ENCODE data around the gene NCAPG2. TPM values are rescaled to one million over a fixed set of nuclear protein-coding genes. Genes with fewer than 3 reads are reported as not detected.
A peak's percentile ranks its signal among the peaks of the same experiment; 100 is the strongest.

Gene NCAPG2
- total and polyA plus RNA-seq, 2 donors (not counting 1 experiment from before 2014, with no cell fraction given), result 10.9 to 18.7 TPM

- TF ChIP-seq CTCF (conservative IDR thresholded peaks at IDR 0.05 in 1 of 2, IDR thresholded peaks at IDR 0.05 in 1 of 2; ENCODE audit: low read depth in 1 of 2, low read length in 2 of 2), result no peak
- TF ChIP-seq EZH2 (IDR thresholded peaks at IDR 0.05; ENCODE audit: low read length, missing control alignments), result no peak
- Histone ChIP-seq H2AFZ (ENCODE audit: low read length) (no peak overlapping the region), H4K20me1 (ENCODE audit: control insufficient read depth, extremely low read depth, insufficient read depth, low read length) (no peaks in the 10 kb centered on the region), H3K27ac (ENCODE audit: insufficient read depth, low read length) (no peak overlapping the region), H3K79me2 (ENCODE audit: control insufficient read depth, insufficient read depth, low read length) (peaks cover 10% of the 10 kb centered on the region), H3K4me3 (replicated peaks in 1 of 4; ENCODE audit: control extremely low read depth in 1 of 4, insufficient read depth in 1 of 4, low read depth in 3 of 4, low read length in 4 of 4) (no peak overlapping the region), H3K4me1 (ENCODE audit: control insufficient read depth, extremely low read depth, insufficient read depth, low read length) (peaks cover 2% of the 10 kb centered on the region), H3K9me3 (ENCODE audit: control insufficient read depth, insufficient read depth, low read depth, low read length) (no peaks in the 10 kb centered on the region), H3K9ac (ENCODE audit: insufficient read depth, low read length) (no peak overlapping the region), H3K27me3 (ENCODE audit: control insufficient read depth, insufficient read depth, low read length) (no peaks in the 10 kb centered on the region), H3K36me3 (ENCODE audit: control insufficient read depth, insufficient read depth, low read length) (peaks cover 8% of the 10 kb centered on the region), H3K4me2 (ENCODE audit: extremely low read depth, insufficient read depth, low read length) (no peak overlapping the region)
- no peak for DNase-seq (ENCODE audit: low read depth in 2 of 2)
Measured at GRCh38 chr7:158689488-158689887, 15.1 kb downstream of the NCAPG2 start.

- DNase-seq (ENCODE audit: low read depth in 2 of 2), result no peak
- no peak overlapping the region for H3K27ac ChIP-seq (ENCODE audit: insufficient read depth, low read length)
- H3K9me3 ChIP-seq (ENCODE audit: control insufficient read depth, insufficient read depth, low read depth, low read length), result no peaks in the 10 kb centered on the region
- H4K20me1 ChIP-seq (ENCODE audit: control insufficient read depth, extremely low read depth, insufficient read depth, low read length), result no peaks in the 10 kb centered on the region
- no peaks in the 10 kb centered on the region for H3K27me3 ChIP-seq (ENCODE audit: control insufficient read depth, insufficient read depth, low read length)
- H3K4me3 ChIP-seq (replicated peaks in 1 of 4; ENCODE audit: control extremely low read depth in 1 of 4, insufficient read depth in 1 of 4, low read depth in 3 of 4, low read length in 4 of 4), result no peak overlapping the region
- H3K4me1 ChIP-seq (ENCODE audit: control insufficient read depth, extremely low read depth, insufficient read depth, low read length), result peaks cover 13% of the 10 kb centered on the region
- H3K79me2 ChIP-seq (ENCODE audit: control insufficient read depth, insufficient read depth, low read length), result no peaks in the 10 kb centered on the region
- no peak overlapping the region for H2AFZ ChIP-seq (ENCODE audit: low read length)
- no peak for TF ChIP-seq EZH2 (IDR thresholded peaks at IDR 0.05; ENCODE audit: low read length, missing control alignments)
- TF ChIP-seq CTCF (conservative IDR thresholded peaks at IDR 0.05 in 1 of 2, IDR thresholded peaks at IDR 0.05 in 1 of 2; ENCODE audit: low read depth in 1 of 2, low read length in 2 of 2), result no peak
- peaks cover 8% of the 10 kb centered on the region for H3K36me3 ChIP-seq (ENCODE audit: control insufficient read depth, insufficient read depth, low read length)
- no peak overlapping the region for H3K4me2 ChIP-seq (ENCODE audit: extremely low read depth, insufficient read depth, low read length)
- H3K9ac ChIP-seq (ENCODE audit: insufficient read depth, low read length), result no peak overlapping the region
Measured at GRCh38 chr7:158687406-158687805, 17.2 kb downstream of the NCAPG2 start.

- Histone ChIP-seq H3K9me3 (ENCODE audit: control insufficient read depth, insufficient read depth, low read depth, low read length) (no peaks in the 10 kb centered on the region), H3K27ac (ENCODE audit: insufficient read depth, low read length) (no peak overlapping the region), H3K36me3 (ENCODE audit: control insufficient read depth, insufficient read depth, low read length) (peaks cover 8% of the 10 kb centered on the region), H3K79me2 (ENCODE audit: control insufficient read depth, insufficient read depth, low read length) (no peaks in the 10 kb centered on the region), H3K4me1 (ENCODE audit: control insufficient read depth, extremely low read depth, insufficient read depth, low read length) (peaks cover 13% of the 10 kb centered on the region), H2AFZ (ENCODE audit: low read length) (no peak overlapping the region), H4K20me1 (ENCODE audit: control insufficient read depth, extremely low read depth, insufficient read depth, low read length) (no peaks in the 10 kb centered on the region), H3K27me3 (ENCODE audit: control insufficient read depth, insufficient read depth, low read length) (no peaks in the 10 kb centered on the region), H3K4me2 (ENCODE audit: extremely low read depth, insufficient read depth, low read length) (no peak overlapping the region), H3K9ac (ENCODE audit: insufficient read depth, low read length) (no peak overlapping the region), H3K4me3 (replicated peaks in 1 of 4; ENCODE audit: control extremely low read depth in 1 of 4, insufficient read depth in 1 of 4, low read depth in 3 of 4, low read length in 4 of 4) (no peak overlapping the region)
- TF ChIP-seq CTCF (conservative IDR thresholded peaks at IDR 0.05 in 1 of 2, IDR thresholded peaks at IDR 0.05 in 1 of 2; ENCODE audit: low read depth in 1 of 2, low read length in 2 of 2) (no peak), EZH2 (IDR thresholded peaks at IDR 0.05; ENCODE audit: low read length, missing control alignments) (no peak)
- peak in 1 of 2 donors; percentile 72 for DNase-seq (ENCODE audit: low read depth in 2 of 2)
Measured at GRCh38 chr7:158685693-158686092, 18.9 kb downstream of the NCAPG2 start.
